HCT116 (cell line): ENCODE results near the gene DIP2C. TPM values are rescaled to one million over a fixed set of nuclear protein-coding genes. Genes with fewer than 3 reads are reported as not detected.

ENCODE experiments used
- ATAC-seq: fragments of 200-7000 bp; cut with Tn5 transposase; 2 replicates; pipeline ENCODE4 v1.9.1; 2020; ENCODE audit warnings: mild to moderate bottlenecking, moderate library complexity
- BruUV-seq: library from RNA; stranded (reverse); fragments of 400-500 nt; replicated peaks from 2 replicates; lab custom pipeline; 2021; lab: Mats Ljungman, UMichigan
- CTCF ChIA-PET: fragments of 300-600 bp; sonication (Branson Sonifier 250); formaldehyde crosslinking; loops from one replicate; lab custom pipeline; 2021; ENCODE audit warnings: antibody characterized with exemption; lab: Charles Lee
- POLR2A ChIA-PET: fragments of 300-600, 350-600 bp; sonication (Branson Sonifier 250); formaldehyde crosslinking; loops from one replicate; lab custom pipeline; 2021; ENCODE audit warnings: antibody characterized with exemption; lab: Charles Lee
- RAD21 ChIA-PET, 2 experiments: fragments of 300-600 bp; sonication (Branson Sonifier 250); formaldehyde crosslinking; loops; one replicate each; lab custom pipeline; 2023; ENCODE audit warnings: low total read pairs in 2 of 2; ENCODE audit not compliant: uncharacterized antibody in 2 of 2, unreplicated experiment in 2 of 2, low non-redundant PET in 1 of 2; lab: Charles Lee
- DNase-seq: peaks from one replicate; pipeline ENCODE4 v3.0.0-alpha.2; 2010; ENCODE audit warnings: low read depth, low spot score
- H2AFZ ChIP-seq: fragments of 200-600 bp; shearing (Covaris generic), sonication (generic); 2 replicates; pipeline ENCODE4 v1.6.1; 2017; ENCODE audit warnings: low read depth, mixed run types, mixed read lengths, antibody characterized with exemption, low read length; ENCODE audit not compliant: poor library complexity, severe bottlenecking
- H3K27ac ChIP-seq: 2 replicates; pipeline ENCODE4 v1.5.1; 2012; ENCODE audit warnings: low read depth, low read length
- H3K27me3 ChIP-seq: fragments of 200-600 bp; sonication (generic); 2 replicates; pipeline ENCODE4 v1.6.1; 2016; ENCODE audit warnings: mixed run types, low read length, mixed read lengths; ENCODE audit not compliant: insufficient read depth
- H3K36me3 ChIP-seq, 2 experiments: fragments of 200-500 bp in 1 of 2; fragments of 200-600 bp in 1 of 2; sonication (Bioruptor generic) in 1 of 2; sonication (generic) in 1 of 2; 2 replicates each; pipeline versions ENCODE4 v1.5.1 to v1.6.1; 2014 to 2016; ENCODE audit warnings: low read length in 2 of 2, inconsistent platforms in 1 of 2, mixed read lengths in 1 of 2, mixed run types in 1 of 2; ENCODE audit not compliant: insufficient read depth in 2 of 2, control insufficient read depth in 1 of 2
- H3K4me1 ChIP-seq, 2 experiments: fragments of 200-600 bp in 1 of 2; sonication (generic) in 1 of 2; 2 replicates each; pipeline versions ENCODE4 v1.5.1 to v1.6.1; 2012 to 2017; ENCODE audit warnings: low read length in 2 of 2, inconsistent platforms in 1 of 2, mild to moderate bottlenecking in 1 of 2, mixed read lengths in 1 of 2, mixed run types in 1 of 2, moderate library complexity in 1 of 2; ENCODE audit not compliant: insufficient read depth in 2 of 2, control insufficient read depth in 1 of 2
- H3K4me2 ChIP-seq: fragments of 200-600 bp; sonication (generic); 2 replicates; pipeline ENCODE4 v1.6.1; 2017; ENCODE audit warnings: mixed run types, low read length, mixed read lengths
- H3K4me3 ChIP-seq, 2 experiments: fragments of 200-600 bp in 1 of 2; sonication (generic) in 1 of 2; replicated peaks in 1 of 2; 2 replicates each; pipeline ENCODE4 v1.5.1; 2011 to 2016; ENCODE audit warnings: low read length in 2 of 2, control low read depth in 1 of 2, low read depth in 1 of 2, mild to moderate bottlenecking in 1 of 2, mixed read lengths in 1 of 2, mixed run types in 1 of 2
- H3K79me2 ChIP-seq: fragments of 200-600 bp; sonication (generic); 2 replicates; pipeline ENCODE4 v1.6.1; 2017; ENCODE audit warnings: mild to moderate bottlenecking, mixed run types, low read length, moderate library complexity, mixed read lengths; ENCODE audit not compliant: insufficient read depth
- H3K9ac ChIP-seq: fragments of 200-600 bp; sonication (generic); 2 replicates; pipeline ENCODE4 v1.6.1; 2016; ENCODE audit warnings: low read length, mixed read lengths
- H3K9me2 ChIP-seq: fragments of 200-600 bp; sonication (generic), shearing (Covaris generic); 2 replicates; pipeline ENCODE4 v1.6.1; 2017; ENCODE audit warnings: mixed run types, mild to moderate bottlenecking, moderate library complexity; ENCODE audit not compliant: insufficient read depth
- H3K9me3 ChIP-seq, 2 experiments: fragments of 200-500 bp in 1 of 2; fragments of 200-600 bp in 1 of 2; sonication (Bioruptor generic) in 1 of 2; sonication (generic) in 1 of 2; 2 replicates each; pipeline ENCODE4 v1.6.1; 2014 to 2017; ENCODE audit warnings: low read length in 2 of 2, mixed read lengths in 2 of 2, inconsistent platforms in 1 of 2, low read depth in 1 of 2, mild to moderate bottlenecking in 1 of 2, mixed run types in 1 of 2, moderate library complexity in 1 of 2; ENCODE audit not compliant: control insufficient read depth in 1 of 2, insufficient read depth in 1 of 2
- H4K20me1 ChIP-seq: fragments of 200-600 bp; sonication (generic), shearing (Covaris generic); 2 replicates; pipeline ENCODE4 v1.6.1; 2017; ENCODE audit warnings: mixed run types, mild to moderate bottlenecking, moderate library complexity; ENCODE audit not compliant: insufficient read depth
- CBX3 ChIP-seq: IDR thresholded peaks from 2 replicates; pipeline ENCODE4 v1.6.1; 2012; ENCODE audit warnings: low read depth
- EGR1 ChIP-seq: IDR thresholded peaks from 2 replicates; pipeline ENCODE4 v1.6.1; 2012; ENCODE audit warnings: low read depth
- EZH2 ChIP-seq: fragments of 200-600 bp; sonication (generic); IDR thresholded peaks from 2 replicates; pipeline ENCODE4 v1.6.1; 2017; ENCODE audit warnings: antibody characterized with exemption, mixed run types
- FOSL1 ChIP-seq: IDR thresholded peaks from 2 replicates; pipeline ENCODE4 v1.6.1; 2012; ENCODE audit warnings: low read depth
- MAX ChIP-seq: IDR thresholded peaks from 2 replicates; pipeline ENCODE4 v1.6.1; 2012
- POLR2A ChIP-seq: IDR thresholded peaks from 2 replicates; pipeline ENCODE4 v1.7.0; 2011; ENCODE audit warnings: borderline replicate concordance; ENCODE audit not compliant: insufficient read depth, insufficient read length; ENCODE audit errors: extremely low read depth
- POLR2AphosphoS5 ChIP-seq: IDR thresholded peaks from 2 replicates; pipeline ENCODE4 v1.6.1; 2011; ENCODE audit warnings: mild to moderate bottlenecking, low read depth, low read length, moderate library complexity
- REST ChIP-seq: IDR thresholded peaks from 2 replicates; pipeline ENCODE4 v1.6.1; 2012; ENCODE audit warnings: low read depth
- SIN3A ChIP-seq: IDR thresholded peaks from 2 replicates; pipeline ENCODE4 v1.6.1; 2012; ENCODE audit warnings: low read depth
- SP1 ChIP-seq: IDR thresholded peaks from 2 replicates; pipeline ENCODE4 v1.6.1; 2012; ENCODE audit warnings: low read depth
- SRF ChIP-seq: IDR thresholded peaks from 2 replicates; pipeline ENCODE4 v1.6.1; 2012; ENCODE audit warnings: low read depth
- TCF7L2 ChIP-seq: IDR thresholded peaks from 2 replicates; pipeline ENCODE4 v1.7.0; 2011; ENCODE audit warnings: borderline replicate concordance, inconsistent platforms; ENCODE audit not compliant: insufficient read depth, insufficient read length; ENCODE audit errors: extremely low read depth
- YY1 ChIP-seq: IDR thresholded peaks from 2 replicates; pipeline ENCODE4 v1.6.1; 2011; ENCODE audit warnings: low read length, low read depth, moderate library complexity, mild to moderate bottlenecking; ENCODE audit not compliant: insufficient replicate concordance; ENCODE audit errors: extremely low read depth
- ZFX ChIP-seq: fragments of 450-650 bp; IDR thresholded peaks from 2 replicates; pipeline ENCODE4 v1.6.1; 2017
- intact Hi-C: fragments of 100-400 bp; cut with micrococcal nuclease; formaldehyde crosslinking; loops from 2 replicates; pipeline ENCODE4 v1.10.0; 2022
- total RNA-seq: library from RNA; stranded (reverse); gene quantifications from one replicate; pipeline ENCODE4 v1.2.1, GENCODE V29; 2021; ENCODE audit not compliant: unreplicated experiment
- TF ChIP-seq, protein P1 (sequence below): IDR thresholded peaks from 2 replicates; pipeline ENCODE4 v1.6.1; 2011; ENCODE audit warnings: mild to moderate bottlenecking, low read length, moderate library complexity; ENCODE audit not compliant: insufficient replicate concordance; ENCODE audit errors: extremely low read depth
- TF ChIP-seq, protein P2 (sequence below): IDR thresholded peaks from 2 replicates; pipeline ENCODE4 v1.6.1; 2012

DIP2C gene
- total RNA-seq, 1 experiment from 2014 or later = 15.4 TPM

DNA sequence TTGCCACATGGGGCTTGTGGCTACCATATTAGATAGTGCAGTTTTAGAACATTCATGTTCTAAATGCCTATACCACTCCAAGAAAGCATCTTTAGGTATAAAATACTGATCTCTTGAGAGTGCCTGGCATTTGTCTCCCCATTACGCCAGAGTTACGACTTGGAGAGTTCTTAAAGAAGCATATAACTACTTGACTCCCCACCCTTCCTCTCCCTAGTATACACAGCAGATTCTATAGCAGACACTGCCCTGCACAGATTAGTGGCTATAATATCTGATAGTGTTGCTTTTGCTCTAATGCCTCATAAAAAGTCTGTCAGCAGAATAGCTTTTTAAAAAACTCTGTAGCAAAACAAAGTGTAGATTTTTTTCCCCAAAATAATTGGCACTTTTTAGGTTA is 463.4 kb downstream of the DIP2C start:
- intact Hi-C loops = no loop called here
- Histone ChIP-seq H3K4me2 (no peak overlapping the region), H3K27ac (no peak overlapping the region), H3K9ac (no peak overlapping the region), H3K79me2 (no peaks in the 10 kb centered on the region), H3K4me1 (no peaks in the 10 kb centered on the region), H3K4me3 (no peak overlapping the region), H4K20me1 (no peaks in the 10 kb centered on the region), H3K27me3 (no peaks in the 10 kb centered on the region), H2AFZ (no peak overlapping the region), H3K36me3 (no peaks in the 10 kb centered on the region), H3K9me3 (no peaks in the 10 kb centered on the region), H3K9me2 (no peaks in the 10 kb centered on the region)
- ATAC-seq (no peak), DNase-seq (no peak)
- CTCF ChIA-PET = no interaction called here
- no peak for TF ChIP-seq YY1
- no peak for TF ChIP-seq EGR1
- no peak for TF ChIP-seq SIN3A
- no peak for TF ChIP-seq EZH2
- TF ChIP-seq POLR2AphosphoS5 = no peak
- TF ChIP-seq TCF7L2 = no peak
- no peak for TF ChIP-seq ZFX
- TF ChIP-seq, protein P1, sequence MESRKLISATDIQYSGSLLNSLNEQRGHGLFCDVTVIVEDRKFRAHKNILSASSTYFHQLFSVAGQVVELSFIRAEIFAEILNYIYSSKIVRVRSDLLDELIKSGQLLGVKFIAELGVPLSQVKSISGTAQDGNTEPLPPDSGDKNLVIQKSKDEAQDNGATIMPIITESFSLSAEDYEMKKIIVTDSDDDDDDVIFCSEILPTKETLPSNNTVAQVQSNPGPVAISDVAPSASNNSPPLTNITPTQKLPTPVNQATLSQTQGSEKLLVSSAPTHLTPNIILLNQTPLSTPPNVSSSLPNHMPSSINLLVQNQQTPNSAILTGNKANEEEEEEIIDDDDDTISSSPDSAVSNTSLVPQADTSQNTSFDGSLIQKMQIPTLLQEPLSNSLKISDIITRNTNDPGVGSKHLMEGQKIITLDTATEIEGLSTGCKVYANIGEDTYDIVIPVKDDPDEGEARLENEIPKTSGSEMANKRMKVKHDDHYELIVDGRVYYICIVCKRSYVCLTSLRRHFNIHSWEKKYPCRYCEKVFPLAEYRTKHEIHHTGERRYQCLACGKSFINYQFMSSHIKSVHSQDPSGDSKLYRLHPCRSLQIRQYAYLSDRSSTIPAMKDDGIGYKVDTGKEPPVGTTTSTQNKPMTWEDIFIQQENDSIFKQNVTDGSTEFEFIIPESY = no peak
- no peak for TF ChIP-seq POLR2A
- no peak for TF ChIP-seq SP1
- TF ChIP-seq FOSL1 = no peak
- no peak for TF ChIP-seq MAX
- no peak for TF ChIP-seq REST
- no peak for TF ChIP-seq SRF
- no peak for TF ChIP-seq CBX3
- TF ChIP-seq, protein P2, sequence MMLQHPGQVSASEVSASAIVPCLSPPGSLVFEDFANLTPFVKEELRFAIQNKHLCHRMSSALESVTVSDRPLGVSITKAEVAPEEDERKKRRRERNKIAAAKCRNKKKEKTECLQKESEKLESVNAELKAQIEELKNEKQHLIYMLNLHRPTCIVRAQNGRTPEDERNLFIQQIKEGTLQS = no peak
- RAD21 ChIA-PET = no interaction called here
- POLR2A ChIA-PET = no interaction called here
- BruUV-seq = no TSS peak
